IMR-90 (cell line): ENCODE results near the gene ZNHIT2.

Experiments
- CHD1 ChIP-seq: IDR thresholded peaks from 2 replicates; pipeline ENCODE4 v1.6.1; 2012; ENCODE audit warnings: low read depth, low read length, improper control_type of control experiment
- MAFK ChIP-seq: IDR thresholded peaks from 2 replicates; pipeline ENCODE4 v1.6.1; 2012; ENCODE audit warnings: low read depth, low read length, improper control_type of control experiment
- POLR2A ChIP-seq: IDR thresholded peaks from 2 replicates; pipeline ENCODE4 v1.6.1; 2012; ENCODE audit warnings: mild to moderate bottlenecking, low read depth, low read length
- RAD21 ChIP-seq: IDR thresholded peaks from 2 replicates; pipeline ENCODE4 v1.6.1; 2012; ENCODE audit warnings: low read length, improper control_type of control experiment
- RCOR1 ChIP-seq: IDR thresholded peaks from 2 replicates; pipeline ENCODE4 v1.6.1; 2012; ENCODE audit warnings: mild to moderate bottlenecking, low read length, improper control_type of control experiment; ENCODE audit not compliant: insufficient replicate concordance
- TF ChIP-seq, protein P1 (sequence below): fragments of 150-350 bp; IDR thresholded peaks from 2 replicates; pipeline ENCODE4 v1.6.1; 2017; ENCODE audit warnings: mild to moderate bottlenecking, antibody characterized with exemption, low read length, low read depth
- TF ChIP-seq, protein P2 (sequence below): conservative IDR thresholded peaks from 2 replicates; pipeline ENCODE4 v1.5.1; 2012; ENCODE audit warnings: mild to moderate bottlenecking, low read depth, low read length, improper control_type of control experiment

DNA sequence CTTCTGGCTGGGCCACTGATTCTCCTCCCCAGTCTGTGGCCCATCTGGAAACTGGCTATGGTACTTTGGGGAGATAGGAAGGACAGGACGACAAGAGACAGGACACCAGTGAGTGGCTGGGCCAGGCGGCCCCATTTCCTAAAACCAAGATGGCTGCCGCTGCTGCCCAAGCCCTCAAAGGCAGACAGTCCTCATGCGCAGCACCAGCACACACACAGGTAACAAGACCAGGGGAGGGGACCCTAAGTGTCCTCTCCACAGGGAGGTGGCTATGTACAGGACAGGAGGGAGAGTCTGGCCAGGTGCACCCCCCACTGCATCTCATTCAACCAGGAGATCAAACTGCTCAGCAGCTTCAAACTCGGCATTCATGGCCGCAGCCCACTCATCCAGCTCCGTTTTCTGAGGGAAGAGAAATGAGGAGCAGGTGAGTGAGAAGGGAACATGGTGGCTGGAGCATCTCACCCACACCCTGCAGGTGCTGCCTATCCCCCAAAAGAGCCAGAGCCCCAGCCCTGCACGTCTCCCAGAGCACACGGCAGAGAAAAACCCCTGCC, 38.6 kb downstream of the ZNHIT2 start:
- TF ChIP-seq, protein P1, sequence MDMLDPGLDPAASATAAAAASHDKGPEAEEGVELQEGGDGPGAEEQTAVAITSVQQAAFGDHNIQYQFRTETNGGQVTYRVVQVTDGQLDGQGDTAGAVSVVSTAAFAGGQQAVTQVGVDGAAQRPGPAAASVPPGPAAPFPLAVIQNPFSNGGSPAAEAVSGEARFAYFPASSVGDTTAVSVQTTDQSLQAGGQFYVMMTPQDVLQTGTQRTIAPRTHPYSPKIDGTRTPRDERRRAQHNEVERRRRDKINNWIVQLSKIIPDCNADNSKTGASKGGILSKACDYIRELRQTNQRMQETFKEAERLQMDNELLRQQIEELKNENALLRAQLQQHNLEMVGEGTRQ, result no peak
- TF ChIP-seq, protein P2, sequence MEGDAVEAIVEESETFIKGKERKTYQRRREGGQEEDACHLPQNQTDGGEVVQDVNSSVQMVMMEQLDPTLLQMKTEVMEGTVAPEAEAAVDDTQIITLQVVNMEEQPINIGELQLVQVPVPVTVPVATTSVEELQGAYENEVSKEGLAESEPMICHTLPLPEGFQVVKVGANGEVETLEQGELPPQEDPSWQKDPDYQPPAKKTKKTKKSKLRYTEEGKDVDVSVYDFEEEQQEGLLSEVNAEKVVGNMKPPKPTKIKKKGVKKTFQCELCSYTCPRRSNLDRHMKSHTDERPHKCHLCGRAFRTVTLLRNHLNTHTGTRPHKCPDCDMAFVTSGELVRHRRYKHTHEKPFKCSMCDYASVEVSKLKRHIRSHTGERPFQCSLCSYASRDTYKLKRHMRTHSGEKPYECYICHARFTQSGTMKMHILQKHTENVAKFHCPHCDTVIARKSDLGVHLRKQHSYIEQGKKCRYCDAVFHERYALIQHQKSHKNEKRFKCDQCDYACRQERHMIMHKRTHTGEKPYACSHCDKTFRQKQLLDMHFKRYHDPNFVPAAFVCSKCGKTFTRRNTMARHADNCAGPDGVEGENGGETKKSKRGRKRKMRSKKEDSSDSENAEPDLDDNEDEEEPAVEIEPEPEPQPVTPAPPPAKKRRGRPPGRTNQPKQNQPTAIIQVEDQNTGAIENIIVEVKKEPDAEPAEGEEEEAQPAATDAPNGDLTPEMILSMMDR, result no peak
- no peak for TF ChIP-seq POLR2A
- no peak for TF ChIP-seq CHD1
- no peak for TF ChIP-seq RCOR1
- TF ChIP-seq MAFK, result no peak
- no peak for TF ChIP-seq RAD21
